Measurements from ENCODE around the gene REXO4.
"Not testable (repeated sequence)": the region's sequence is repeated elsewhere in the genome, so short reads cannot be mapped to it uniquely, and the experiment has no call there.

- not testable (repeated sequence) for TF ChIP-seq CREB1 (IDR thresholded peaks at IDR 0.05); BACH1 (IDR thresholded peaks at IDR 0.05; ENCODE audit: low read length); JUN (IDR thresholded peaks at IDR 0.05; ENCODE audit: low read depth, low read length); NANOG (IDR thresholded peaks at IDR 0.05; ENCODE audit: insufficient read depth, low read depth, low read length, poor library complexity, severe bottlenecking); BRCA1 (IDR thresholded peaks at IDR 0.05; ENCODE audit: low read depth, low read length); CTCF (IDR thresholded peaks at IDR 0.05; ENCODE audit: control extremely low read depth in 1 of 3, insufficient read depth in 1 of 3, low read depth in 1 of 3, low read length in 3 of 3)
Observed at GRCh38 chr9:133391449-133391848, 26.4 kb downstream of the REXO4 start.

All from H1 (cell line).